Gastrocnemius medialis (tissue), 4 donors: ENCODE data around the gene PLXNA1.

Experiments used
- POLR2A ChIP-seq, 2 donors: fragments of 450-650 bp; IDR thresholded peaks; one replicate each; pipeline ENCODE4 v1.6.1; 2017; ENCODE audit warnings: antibody characterized with exemption in 2 of 2, mild to moderate bottlenecking in 2 of 2, moderate library complexity in 2 of 2
- TF ChIP-seq, protein P1 (sequence below), 5 experiments: fragments of 450-650 bp in 3 of 5; fragments of 200-600 bp in 2 of 5; sonication (generic) in 2 of 5; IDR thresholded peaks in 4 of 5; conservative IDR thresholded peaks in 1 of 5; 1 replicate in 4 of 5; 2 replicates in 1 of 5; pipeline ENCODE4 v1.5.1; 2016 to 2019; ENCODE audit warnings: antibody characterized with exemption in 5 of 5, mild to moderate bottlenecking in 3 of 5, moderate library complexity in 3 of 5

DNA sequence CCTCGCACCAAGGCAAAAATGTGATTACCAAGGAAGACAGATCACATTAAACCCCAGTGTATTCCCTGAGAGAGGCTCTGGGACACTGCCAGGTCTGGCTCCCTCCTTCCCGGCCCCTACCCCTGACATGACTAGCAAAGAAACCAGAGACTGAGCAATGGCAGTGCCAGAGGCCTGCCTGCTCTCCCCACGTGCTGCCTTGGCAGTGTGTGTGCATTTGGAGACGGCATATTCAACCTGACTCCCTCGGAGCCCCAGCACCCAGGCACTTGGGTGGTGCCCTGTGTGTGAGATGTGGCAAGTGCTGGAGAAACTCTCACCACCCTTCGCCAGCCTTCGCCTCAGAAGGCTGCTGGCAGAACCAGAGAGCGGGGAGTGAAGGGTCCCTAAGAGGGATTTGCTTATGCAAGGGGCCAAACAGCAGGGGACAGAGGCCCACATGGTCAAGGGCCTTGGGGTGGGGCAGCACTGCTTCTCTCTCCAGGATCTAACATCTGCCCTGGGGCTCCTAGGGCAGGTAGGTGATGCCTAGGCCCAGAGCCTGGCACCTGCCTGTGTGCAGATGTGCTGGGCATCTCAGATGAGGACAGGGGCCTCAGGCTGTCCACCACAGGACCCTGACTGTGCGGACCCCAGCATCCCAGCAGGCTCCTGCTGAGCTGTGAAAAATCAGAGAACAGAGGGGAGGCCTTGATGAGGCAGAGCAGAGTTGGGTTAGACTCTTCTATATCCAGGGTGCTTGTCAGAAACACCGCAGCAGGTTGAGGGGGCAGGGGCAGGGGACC, 23.6 kb upstream of the PLXNA1 start:
- TF ChIP-seq, protein P1, sequence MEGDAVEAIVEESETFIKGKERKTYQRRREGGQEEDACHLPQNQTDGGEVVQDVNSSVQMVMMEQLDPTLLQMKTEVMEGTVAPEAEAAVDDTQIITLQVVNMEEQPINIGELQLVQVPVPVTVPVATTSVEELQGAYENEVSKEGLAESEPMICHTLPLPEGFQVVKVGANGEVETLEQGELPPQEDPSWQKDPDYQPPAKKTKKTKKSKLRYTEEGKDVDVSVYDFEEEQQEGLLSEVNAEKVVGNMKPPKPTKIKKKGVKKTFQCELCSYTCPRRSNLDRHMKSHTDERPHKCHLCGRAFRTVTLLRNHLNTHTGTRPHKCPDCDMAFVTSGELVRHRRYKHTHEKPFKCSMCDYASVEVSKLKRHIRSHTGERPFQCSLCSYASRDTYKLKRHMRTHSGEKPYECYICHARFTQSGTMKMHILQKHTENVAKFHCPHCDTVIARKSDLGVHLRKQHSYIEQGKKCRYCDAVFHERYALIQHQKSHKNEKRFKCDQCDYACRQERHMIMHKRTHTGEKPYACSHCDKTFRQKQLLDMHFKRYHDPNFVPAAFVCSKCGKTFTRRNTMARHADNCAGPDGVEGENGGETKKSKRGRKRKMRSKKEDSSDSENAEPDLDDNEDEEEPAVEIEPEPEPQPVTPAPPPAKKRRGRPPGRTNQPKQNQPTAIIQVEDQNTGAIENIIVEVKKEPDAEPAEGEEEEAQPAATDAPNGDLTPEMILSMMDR (IDR thresholded peaks at IDR 0.05 in 4 of 5, conservative IDR thresholded peaks at IDR 0.05 in 1 of 5): no peak
- no peak for TF ChIP-seq POLR2A (IDR thresholded peaks at IDR 0.05)
